Activated CD8-positive, alpha-beta memory T cell treated with anti-CD3 and anti-CD28 coated beads, Interleukin-2, amount 50 U/mL, for 1 hour (primary cell): ENCODE measurements around the gene TMEM225B.
"Not testable (repeated sequence)": the region's sequence is repeated elsewhere in the genome, so short reads cannot be mapped to it uniquely, and the experiment has no call there.

ENCODE experiments used
- DNase-seq: peaks from one replicate; pipeline ENCODE4 v3.0.0-alpha.2; 2020; ENCODE audit errors: extremely low read depth

TMEM225B gene

DNA sequence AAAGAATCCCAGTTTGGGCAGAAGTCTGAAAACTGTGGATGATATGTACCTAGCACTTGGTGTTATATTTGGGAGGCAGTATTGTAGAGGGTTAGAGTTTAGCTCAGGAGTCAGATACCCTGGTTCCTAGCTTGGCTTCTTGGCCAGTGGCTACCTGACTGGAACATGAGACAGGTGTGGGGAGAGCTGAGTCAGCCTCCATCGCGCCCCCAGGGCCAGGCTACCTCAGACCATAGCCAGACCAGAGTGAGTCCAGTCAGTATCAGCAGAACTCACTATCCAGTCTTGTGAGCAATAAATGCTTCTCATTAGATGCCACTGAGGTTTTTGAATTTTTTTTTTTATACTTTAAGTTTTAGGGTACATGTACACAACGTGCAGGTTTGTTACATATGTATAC, 55.7 kb downstream of the TMEM225B start:
- DNase-seq: no peak

DNA sequence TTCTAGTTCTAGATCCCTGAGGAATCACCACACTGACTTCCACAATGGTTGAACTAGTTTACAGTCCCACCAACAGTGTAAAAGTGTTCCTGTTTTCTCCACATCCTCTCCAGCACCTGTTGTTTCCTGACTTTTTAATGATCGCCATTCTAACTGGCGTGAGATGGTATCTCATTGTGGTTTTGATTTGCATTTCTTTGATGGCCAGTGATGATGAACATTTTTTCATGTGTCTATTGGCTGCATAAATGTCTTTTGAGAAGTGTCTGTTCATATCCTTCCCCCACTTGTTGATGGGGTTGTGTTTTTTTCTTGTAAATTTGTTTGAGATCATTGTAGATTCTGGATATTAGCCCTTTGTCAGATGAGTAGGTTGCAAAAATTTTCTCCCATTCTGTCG, 56.6 kb downstream of the TMEM225B start:
- not testable (repeated sequence) for DNase-seq

DNA sequence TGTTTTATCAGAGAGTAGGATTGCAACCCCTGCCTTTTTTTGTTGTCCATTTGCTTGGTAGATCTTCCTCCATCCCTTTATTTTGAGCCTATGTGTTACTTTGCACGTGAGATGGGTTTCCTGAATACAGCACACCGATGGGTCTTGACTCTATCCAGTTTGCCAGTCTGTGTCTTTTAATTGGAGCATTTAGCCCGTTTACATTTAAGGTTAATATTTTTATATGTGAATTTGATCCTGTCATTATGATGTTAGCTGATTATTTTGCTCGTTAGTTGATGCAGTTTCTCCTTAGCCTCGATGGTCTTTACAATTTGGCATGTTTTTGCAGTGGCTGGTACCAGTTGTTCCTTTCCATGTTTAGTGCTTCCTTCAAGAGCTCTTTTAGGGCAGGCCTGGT, 59.8 kb downstream of the TMEM225B start:
- DNase-seq: not testable (repeated sequence)
